Testis (tissue), 3 donors: ENCODE data around the gene OR4F15. TPM values are rescaled to one million over a fixed set of nuclear protein-coding genes. Genes with fewer than 3 reads are reported as not detected.

ENCODE experiments used
- DNase-seq: peaks from one replicate; pipeline ENCODE4 v3.0.0-alpha.2; 2019
- H3K27ac ChIP-seq, 2 donors: fragments of 200-600 bp; sonication (generic); one replicate each; pipeline ENCODE4 v1.5.1; 2019
- H3K27me3 ChIP-seq: fragments of 200-600 bp; sonication (generic); one replicate; pipeline ENCODE4 v1.5.1; 2019
- H3K36me3 ChIP-seq: fragments of 200-600 bp; sonication (generic); one replicate; pipeline ENCODE4 v1.5.1; 2017; ENCODE audit warnings: low read depth; ENCODE audit errors: missing control alignments
- H3K4me1 ChIP-seq: fragments of 200-600 bp; sonication (generic); one replicate; pipeline ENCODE4 v1.5.1; 2019
- H3K4me3 ChIP-seq, 2 donors: fragments of 200-600 bp; sonication (generic); one replicate each; pipeline ENCODE4 v1.5.1; 2017 to 2019
- H3K9me3 ChIP-seq: fragments of 200-600 bp; sonication (generic); one replicate; pipeline ENCODE4 v1.5.1; 2017
- POLR2A ChIP-seq: fragments of 450-650 bp; IDR thresholded peaks from one replicate; pipeline ENCODE4 v1.6.1; 2017; ENCODE audit warnings: antibody characterized with exemption, mild to moderate bottlenecking, moderate library complexity
- WGBS, 2 donors: methylation state at CpG; one replicate each; pipeline ENCODE4 v1.1.5; 2018; 5-methylcytosine and 5-hydroxymethylcytosine counted together
- intact Hi-C: fragments of 100-400 bp; cut with DNase I; formaldehyde crosslinking; loops from one replicate; pipeline ENCODE4 v1.15.1; 2023; ENCODE audit warnings: low total_unique reads
- polyA plus RNA-seq: library from polyadenylated mRNA; stranded (reverse); fragments of 350-450 nt; fragmentation: Illumina TruSeq; extraction: RNeasy Lipid Tissue Mini Kit (QIAGEN cat#74804); gene quantifications from one replicate; pipeline ENCODE4 v1.2.3, GENCODE V29; 2014; ENCODE audit warnings: low read depth, low replicate concordance; ENCODE audit not compliant: insufficient read depth
- small RNA-seq, 2 donors: library from RNA; depleted of rRNA; stranded (forward); fragments of <200 nt; gene quantifications; one replicate each; pipeline ENCODE3, GENCODE V24; 2016
- total RNA-seq, 2 donors: library from RNA; depleted of rRNA; stranded (reverse); fragments of >200 nt; gene quantifications; one replicate each; pipeline ENCODE4 v1.2.3, GENCODE V29; 2016
- TF ChIP-seq, protein P1 (sequence below), 3 experiments: fragments of 450-650 bp in 2 of 3; fragments of 200-600 bp in 1 of 3; sonication (generic) in 1 of 3; IDR thresholded peaks; one replicate each; pipeline ENCODE4 v1.5.1; 2016 to 2019; ENCODE audit warnings: antibody characterized with exemption in 3 of 3, mild to moderate bottlenecking in 2 of 3, moderate library complexity in 1 of 3

The OR4F15 gene
- total and polyA plus RNA-seq, 3 donors from 2014 or later, result not detected

GRCh38 chr15:101844916-101845315 lies 32.9 kb downstream of the OR4F15 start:
- no peak overlapping the region for H3K4me3 ChIP-seq
- no peaks in the 10 kb centered on the region for H3K4me1 ChIP-seq
- H3K36me3 ChIP-seq, result no peaks in the 10 kb centered on the region
- TF ChIP-seq POLR2A, result no peak
- TF ChIP-seq, protein P1, sequence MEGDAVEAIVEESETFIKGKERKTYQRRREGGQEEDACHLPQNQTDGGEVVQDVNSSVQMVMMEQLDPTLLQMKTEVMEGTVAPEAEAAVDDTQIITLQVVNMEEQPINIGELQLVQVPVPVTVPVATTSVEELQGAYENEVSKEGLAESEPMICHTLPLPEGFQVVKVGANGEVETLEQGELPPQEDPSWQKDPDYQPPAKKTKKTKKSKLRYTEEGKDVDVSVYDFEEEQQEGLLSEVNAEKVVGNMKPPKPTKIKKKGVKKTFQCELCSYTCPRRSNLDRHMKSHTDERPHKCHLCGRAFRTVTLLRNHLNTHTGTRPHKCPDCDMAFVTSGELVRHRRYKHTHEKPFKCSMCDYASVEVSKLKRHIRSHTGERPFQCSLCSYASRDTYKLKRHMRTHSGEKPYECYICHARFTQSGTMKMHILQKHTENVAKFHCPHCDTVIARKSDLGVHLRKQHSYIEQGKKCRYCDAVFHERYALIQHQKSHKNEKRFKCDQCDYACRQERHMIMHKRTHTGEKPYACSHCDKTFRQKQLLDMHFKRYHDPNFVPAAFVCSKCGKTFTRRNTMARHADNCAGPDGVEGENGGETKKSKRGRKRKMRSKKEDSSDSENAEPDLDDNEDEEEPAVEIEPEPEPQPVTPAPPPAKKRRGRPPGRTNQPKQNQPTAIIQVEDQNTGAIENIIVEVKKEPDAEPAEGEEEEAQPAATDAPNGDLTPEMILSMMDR (IDR thresholded peaks at IDR 0.05), result no peak
- intact Hi-C loops, result no loop called here
- 72 to 76% methylated on average over 6 of the region's 6 CpGs for WGBS, 2 donors
- no peaks in the 10 kb centered on the region for H3K27me3 ChIP-seq
- no peak for DNase-seq
- no peaks in the 10 kb centered on the region for H3K9me3 ChIP-seq
- H3K27ac ChIP-seq, result no peak overlapping the region

DNA sequence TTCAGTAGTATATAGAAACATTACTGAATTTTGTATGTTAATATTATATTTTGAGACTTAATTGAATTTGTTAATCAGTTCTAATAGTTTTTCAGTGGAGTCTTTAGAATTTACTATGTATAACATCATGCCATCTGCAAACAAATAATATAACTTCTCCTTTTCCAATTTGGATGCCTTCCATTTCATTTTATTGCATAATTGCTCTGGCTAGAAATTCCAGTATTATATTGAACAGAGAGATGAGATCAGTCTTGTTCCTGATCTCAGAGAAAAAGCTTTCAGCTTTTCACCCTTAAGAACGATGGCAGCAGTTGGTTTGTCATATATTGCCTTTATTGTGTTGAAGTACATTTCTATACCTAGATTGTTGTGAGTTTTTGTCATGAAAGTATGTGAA lies 40.4 kb downstream of the OR4F15 start:
- DNase-seq, result no peak
- Histone ChIP-seq H3K36me3 (no peaks in the 10 kb centered on the region), H3K27ac (no peak overlapping the region), H3K9me3 (no peaks in the 10 kb centered on the region), H3K27me3 (no peaks in the 10 kb centered on the region), H3K4me1 (no peaks in the 10 kb centered on the region), H3K4me3 (no peak overlapping the region)
- intact Hi-C loops, result no loop called here
- TF ChIP-seq, protein P1 (IDR thresholded peaks at IDR 0.05), result no peak
- TF ChIP-seq POLR2A, result no peak
- WGBS, 2 donors, result 75 to 88% methylated on average over 1 of the region's 1 CpG

Small RNAs within 50 kb of the gene (small RNA-seq; reads per million reads assigned to genes)
- gene RN7SL209P, result 0 reads per million in 2 donors

Other genes starting within 250 kb of the OR4F15 start
- gene TM2D3, start 159.8 kb upstream of the OR4F15 start, total RNA-seq, result 10 to 100 TPM; 60.2 to 69.9 TPM
- gene TM2D3, start 159.8 kb upstream of the OR4F15 start, polyA plus RNA-seq, result 69.5 TPM
- gene TARS3, start 87.7 kb upstream of the OR4F15 start, total RNA-seq, result 10 to 100 TPM; 25.0 to 40.2 TPM
- gene TARS3, start 87.7 kb upstream of the OR4F15 start, polyA plus RNA-seq, result 10.3 TPM
- gene OR4F6, start 8.7 kb upstream of the OR4F15 start, total RNA-seq, result not detected
- not detected for gene OR4F6, start 8.7 kb upstream of the OR4F15 start, polyA plus RNA-seq